GM11168 (cell line): Measurements from ENCODE around the gene NUAK1.

Source experiments
- in situ Hi-C: fragments of 300-500 bp; cut with MboI; formaldehyde crosslinking; loops from one replicate; pipeline ENCODE4 v1.12.0; 2022; ENCODE audit warnings: low sequenced_read_pairs; ENCODE audit not compliant: unreplicated experiment

The NUAK1 gene

DNA sequence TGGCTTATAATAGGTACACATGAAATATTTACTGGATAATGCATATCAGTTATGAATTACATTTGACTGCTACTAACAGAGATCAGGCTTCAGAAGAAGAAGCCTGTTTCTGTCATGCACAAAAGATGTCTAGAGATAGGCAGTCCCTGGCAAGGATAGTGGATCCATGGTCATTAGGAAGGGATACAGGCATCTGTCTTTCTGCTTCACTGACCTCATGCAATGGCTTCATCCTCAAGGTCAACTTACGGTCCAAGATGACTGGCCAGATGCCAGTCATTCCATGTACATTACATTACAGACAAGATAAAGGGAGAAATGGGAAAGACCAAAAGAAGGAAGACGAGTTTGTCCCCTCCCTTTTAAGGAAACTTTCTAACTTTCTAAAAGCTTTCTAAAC is 94.0 kb downstream of the NUAK1 start:
- in situ Hi-C loops, result no loop called here

DNA sequence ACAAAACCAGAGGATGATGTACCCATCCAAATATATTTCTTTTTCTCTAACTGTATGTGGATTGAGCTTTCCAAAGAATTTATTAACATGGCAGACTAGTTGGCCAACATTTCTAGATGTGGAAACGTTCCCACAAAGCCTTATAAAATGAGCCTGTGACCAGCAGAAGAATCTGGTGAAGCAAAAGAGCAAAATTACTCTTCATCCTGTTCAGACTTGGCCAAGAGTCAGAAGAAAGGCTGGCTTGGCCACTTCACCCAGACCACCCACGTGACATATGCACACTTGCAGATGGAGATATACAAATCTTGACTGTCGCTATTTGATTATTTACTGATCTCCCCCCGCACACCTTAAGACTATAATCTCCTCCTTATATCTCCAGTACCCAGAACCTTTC is 96.7 kb downstream of the NUAK1 start:
- in situ Hi-C loops, result no loop called here

DNA sequence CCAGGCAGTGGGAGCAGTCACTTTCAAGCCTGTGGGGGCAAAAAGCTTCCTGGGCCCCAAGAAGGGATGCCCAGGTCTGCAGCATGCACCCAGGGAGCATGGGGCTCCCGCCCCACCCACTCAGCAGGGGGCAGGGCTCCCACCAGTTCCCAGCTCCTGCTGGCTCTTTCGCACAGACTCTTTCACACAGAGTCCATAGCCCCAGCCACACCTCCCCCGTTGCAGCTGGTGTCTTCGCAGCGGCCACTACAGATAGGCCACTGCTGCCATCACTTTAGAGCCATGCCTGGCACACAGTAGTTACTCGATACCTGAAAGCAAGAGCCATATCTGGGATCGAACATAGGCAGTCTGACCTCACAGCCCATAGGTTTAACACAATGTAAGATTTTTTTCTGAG is 98.2 kb downstream of the NUAK1 start:
- in situ Hi-C loops, result no loop called here

DNA sequence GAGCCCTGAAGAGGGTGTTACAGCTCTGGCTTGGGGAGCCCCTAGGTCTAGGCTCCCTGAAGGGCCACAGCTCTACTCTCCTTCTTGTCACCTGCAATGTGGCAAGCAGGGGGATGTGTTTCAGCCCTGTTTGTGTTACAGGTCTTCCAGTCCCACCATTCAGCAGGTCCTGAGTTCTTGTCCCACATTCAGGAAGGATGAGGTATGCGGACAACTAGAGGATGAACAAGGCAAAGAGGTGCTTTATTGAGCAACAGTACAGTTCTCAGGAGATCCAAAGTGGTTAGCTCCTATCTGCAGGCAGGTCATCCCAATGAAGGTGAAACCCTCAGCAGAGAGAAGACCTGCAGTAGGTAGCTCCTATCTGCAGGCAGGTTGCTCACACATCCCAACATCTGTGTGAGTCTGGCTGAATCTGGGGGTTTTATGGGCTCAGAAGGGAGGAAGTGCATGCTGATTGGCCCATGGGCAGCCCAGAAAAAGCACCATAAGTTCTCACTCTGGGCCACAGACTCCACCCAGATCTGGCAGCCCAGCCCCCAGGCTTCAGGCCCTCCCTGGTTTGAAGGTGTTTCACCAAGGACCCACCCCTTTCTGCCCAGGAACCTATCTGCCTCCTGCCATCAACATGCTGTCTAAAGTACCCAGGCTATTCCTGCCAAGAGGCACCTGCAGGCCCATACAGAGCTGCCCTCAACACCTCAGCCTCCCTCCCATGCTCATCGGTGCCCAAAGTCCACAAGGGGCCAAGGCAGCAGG is 98.9 kb downstream of the NUAK1 start:
- in situ Hi-C loops, result no loop called here

DNA sequence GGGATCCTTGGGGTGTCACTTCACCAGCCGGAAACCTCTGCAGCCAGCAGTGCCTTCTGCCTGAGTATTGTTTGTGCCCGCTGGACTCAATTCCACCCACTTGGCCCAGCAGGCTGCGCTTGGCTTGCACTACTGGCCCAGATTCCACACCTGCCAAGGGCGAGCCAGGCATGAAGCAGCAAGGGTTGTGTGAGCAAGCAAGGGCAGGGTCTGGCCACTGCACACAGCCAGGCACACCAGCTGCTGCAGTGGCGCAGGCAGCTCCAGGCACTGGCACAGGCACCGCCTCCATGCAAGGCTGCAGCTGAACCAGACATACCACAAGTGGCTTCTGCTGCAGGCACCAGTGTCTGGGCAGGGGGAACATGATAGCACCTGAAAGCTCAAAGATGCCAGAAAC is 99.5 kb downstream of the NUAK1 start:
- in situ Hi-C loops, result no loop called here

DNA sequence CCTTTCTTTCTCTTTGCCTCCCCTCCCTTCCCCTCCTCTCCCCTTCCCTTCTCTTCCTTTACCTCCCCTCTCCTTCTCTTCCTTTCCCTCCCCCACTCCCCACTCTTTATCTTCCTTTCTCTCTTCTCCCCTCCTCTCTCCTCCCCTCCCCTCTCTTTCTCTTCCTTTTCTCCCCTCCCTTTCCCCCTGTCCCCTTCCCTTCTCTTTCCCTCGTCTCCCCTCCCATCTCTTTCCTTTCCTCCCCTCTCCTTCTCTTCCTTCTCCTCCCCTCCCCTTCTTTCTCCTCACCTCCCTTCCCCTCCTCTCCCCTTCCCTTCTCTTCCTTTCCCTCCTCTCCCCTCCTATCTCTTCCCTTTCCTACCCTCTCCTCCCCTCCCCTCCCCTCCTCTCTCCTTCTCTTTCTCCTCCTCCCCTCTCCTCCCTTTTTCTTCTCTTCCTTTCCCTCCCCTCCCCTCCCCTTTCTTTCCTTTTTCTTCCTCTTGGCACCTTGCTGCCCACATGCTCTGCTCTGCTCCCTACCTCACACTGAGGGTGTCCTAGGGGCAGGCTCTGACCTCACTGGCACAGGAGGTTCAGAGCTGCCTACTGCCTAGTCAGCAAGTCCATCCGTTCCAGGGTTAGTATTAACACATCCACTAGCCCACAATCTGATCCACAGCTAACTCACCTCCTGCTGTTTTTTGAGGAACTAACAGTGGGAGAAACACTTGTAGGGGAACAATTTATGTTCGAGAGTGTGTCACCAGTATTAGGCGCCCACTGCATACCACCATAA is 101.0 kb downstream of the NUAK1 start:
- in situ Hi-C loops, result no loop called here

DNA sequence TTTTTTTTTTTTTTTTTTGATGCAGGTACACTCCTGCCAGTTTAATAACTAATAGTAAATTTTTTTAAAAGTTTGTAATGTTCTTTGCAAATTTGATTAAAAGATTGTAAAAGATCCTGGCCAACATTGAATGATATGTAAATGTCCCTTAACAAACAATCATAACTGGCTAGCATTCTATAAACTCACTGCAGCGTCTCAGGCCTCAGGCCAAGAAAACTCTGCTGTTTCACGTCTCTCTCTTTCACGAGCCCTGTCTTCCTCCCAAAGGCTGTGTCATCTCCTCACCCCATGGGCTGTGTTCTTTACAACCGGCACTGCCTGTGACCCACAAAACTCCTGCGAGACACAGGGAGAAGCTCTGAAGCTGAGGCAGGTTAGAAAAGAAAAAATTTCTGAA is 103.3 kb downstream of the NUAK1 start:
- in situ Hi-C loops, result no loop called here

DNA sequence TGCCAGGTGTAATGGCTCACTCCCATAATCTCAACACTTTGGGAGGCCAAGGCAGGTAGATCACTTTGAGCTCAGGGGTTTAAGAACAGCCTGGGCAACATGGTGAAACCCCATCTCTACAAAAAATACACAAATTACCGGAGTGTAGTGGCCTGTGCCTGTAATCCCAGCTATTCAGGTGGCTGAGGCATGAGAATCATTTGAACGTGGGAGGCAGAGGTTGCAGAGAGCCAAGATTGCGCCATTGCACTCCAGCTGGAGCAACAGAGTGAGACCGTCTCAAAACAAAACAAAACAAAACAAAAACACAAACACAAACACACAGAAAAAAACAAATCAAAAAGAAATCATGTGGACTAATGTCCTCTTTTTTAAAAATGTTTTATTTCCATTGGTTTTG is 104.4 kb downstream of the NUAK1 start:
- in situ Hi-C loops, result no loop called here

DNA sequence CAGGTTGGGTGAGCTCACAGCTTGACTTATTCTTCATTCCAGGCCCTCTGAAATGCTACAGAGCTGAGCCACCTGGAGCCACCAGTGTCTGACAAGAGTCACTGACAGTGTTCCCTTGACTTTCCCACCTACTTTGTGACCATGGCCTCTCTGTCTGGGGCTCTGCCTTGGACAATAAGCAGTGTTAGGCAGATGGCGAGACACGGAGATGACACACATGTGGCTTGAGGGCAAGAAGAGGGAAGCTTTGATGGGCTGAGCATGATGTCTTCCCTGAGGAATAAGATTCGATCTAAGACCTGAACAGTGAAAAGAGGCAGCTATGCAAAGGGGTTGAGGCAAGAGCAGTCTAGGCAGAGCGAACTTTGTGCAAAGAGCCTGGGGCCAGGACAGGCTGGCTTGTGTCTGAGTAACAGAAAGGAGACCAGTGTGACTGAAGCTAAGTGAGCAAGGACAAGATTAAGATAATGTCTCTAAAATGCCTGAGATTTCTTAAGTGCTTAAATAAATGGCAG is 105.5 kb downstream of the NUAK1 start:
- in situ Hi-C loops, result no loop called here

DNA sequence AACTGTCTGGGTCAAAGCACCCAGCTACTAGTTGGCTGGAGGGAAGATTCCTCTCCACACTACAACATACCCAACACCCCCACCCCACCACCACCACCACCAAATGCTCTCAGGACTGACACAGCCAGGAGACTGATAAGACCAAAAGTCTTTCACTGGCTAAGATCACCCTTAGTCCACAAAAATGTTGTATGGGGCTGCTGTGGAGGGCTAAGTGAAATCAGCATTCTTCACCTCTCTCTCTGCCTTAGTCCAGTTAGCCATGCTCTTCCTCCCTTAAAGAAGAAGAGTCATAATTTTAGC is 106.2 kb downstream of the NUAK1 start:
- in situ Hi-C loops, result no loop called here

DNA sequence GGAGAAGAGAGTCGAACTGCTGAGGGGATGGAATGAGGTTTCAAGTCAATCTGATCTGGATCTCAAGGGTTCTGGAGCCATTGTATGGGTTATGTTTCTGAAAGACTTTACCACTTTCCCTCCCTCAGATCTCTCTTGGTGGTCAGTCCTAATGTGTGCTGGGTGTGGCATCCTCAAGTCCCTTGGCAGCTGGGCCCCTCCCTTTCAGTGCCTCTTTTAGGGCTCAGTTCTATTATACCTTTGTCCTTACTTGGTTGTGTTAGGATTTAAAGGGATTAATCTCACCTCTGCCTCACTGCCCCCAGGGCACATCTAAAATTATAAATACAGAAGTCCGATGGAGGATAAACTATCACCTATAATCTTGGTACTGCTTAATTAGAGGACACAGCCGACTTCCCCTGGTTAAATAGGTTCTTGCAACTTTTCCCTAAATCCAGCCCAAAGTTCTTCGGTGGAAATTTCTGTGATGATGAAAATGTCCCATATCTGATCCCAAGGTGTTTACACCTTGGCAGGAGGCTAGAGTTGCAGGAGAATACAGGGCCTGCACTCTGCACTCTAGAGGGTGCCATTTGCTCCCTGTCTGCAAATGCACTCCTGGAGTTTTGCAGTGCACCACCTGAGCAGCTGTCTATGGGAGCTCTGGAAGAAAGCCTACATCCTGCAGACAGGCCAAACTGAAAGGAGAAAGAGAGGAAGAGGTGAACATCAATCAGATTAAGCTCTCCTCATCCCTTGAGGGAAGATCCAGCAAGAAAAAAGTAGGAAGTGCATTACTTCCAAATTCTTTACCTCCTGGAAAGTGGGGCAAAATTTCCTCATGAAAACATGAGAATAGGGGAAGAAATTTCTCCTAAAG is 106.8 kb downstream of the NUAK1 start:
- in situ Hi-C loops, result no loop called here

DNA sequence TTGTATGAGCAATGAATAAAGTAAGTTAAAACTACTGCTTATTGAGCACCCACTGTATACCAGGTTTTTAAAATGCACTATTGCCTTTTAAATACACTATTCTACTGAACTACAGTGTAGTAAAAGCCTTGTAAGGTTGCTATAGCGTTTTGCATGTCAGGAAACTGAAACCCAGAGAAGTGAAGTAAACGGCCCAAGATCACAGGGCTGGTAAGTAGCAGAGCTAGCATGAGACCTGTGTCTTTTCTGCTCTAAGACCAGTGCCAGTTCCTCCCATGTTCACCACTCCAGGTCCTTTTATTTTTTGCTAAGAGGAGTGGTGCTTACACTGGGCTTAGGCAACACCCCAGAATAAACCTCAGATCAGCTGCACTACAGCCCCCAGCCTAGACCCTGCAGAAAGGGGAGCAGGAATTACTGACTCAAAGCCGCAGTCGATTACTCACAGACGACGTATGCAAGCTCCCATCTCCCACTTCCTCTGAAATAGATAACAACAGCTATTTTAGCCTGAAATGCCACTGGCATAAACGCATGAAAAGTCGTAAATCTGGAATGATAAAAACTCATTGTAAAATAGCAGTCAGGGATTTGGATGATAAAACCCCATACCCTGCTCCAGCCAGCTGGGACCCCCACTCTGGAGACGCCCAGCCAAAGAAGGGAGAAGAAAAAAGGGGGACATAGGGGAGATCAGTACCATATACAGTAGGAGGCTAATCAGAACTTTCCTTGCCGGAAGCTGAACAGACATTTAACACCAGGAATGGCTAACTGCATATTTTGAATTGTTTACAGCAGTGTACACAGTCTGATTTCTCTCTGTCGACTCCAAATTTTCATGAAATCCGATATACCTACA is 108.3 kb downstream of the NUAK1 start:
- in situ Hi-C loops, result no loop called here

DNA sequence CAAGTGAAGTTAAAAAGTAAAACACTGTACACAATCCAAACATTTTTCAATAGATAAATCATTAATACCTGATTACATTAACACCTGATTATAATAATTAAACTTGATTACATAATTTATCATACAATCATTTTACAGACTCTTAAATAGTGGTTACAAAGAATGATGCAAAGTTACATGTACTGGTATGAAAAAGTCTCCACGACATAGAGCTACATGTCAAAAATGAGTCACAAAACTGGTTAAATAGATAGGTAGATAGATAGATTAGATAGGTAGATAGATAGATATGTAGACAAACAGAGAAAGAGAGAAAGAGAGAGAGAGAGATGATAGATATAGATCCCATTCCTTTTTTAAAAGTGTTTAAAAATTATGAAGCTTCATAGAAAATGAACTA is 109.2 kb downstream of the NUAK1 start:
- in situ Hi-C loops, result no loop called here

DNA sequence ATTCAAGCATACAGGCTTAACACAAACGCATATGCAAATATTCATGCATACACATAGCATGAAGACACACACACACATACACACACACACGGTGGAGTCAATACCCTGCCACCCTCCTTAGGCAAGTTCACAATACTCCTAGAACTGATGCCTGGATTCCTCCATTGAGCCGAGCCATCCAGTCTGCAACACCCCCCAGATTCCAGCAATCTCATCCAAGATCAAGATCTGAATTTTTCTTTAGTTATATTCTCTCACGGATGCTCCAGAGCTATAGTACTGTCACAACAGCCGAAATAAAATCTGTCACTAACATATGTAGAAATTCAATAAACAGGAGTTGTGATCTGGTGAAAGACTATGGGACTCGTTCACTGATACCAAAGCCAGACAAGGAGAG is 110.8 kb downstream of the NUAK1 start:
- in situ Hi-C loops, result no loop called here

DNA sequence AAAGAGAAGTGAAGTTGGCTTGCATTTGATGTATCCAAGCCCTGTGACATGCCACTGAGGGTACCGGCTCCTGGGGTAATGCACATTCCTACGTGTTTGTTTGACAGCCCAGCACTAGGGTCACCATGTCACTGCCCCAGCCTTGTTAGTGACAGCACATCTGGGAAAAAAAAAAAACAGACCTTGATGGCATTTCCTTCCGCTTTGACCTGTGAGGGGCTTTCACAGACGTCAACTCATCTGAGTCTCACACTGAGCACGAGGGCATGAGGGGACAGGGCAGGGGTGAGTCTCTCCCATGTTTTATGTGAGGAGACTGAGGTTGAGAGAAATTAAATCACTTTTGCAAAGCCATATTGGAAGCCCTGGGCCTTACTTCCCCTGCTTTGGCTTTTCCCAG is 111.5 kb downstream of the NUAK1 start:
- in situ Hi-C loops, result no loop called here

DNA sequence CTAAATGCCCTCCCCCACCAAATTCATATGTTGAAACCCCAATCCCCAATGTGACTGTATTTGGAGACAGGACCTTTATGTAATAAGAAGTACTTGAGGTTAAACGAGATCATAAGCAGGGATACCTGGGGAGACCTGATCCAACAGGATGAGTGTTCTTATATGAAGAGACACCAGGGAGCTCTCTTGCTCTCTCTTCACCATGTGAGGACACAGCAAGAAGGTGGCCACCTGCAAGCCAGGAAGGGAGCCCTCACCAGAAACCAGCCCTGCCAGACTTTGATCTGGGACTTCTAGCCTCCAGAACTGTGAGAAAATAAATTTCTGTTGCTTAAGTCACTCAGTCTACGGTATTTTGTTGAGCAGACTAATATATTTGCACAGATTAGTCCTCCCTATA is 113.6 kb downstream of the NUAK1 start:
- in situ Hi-C loops, result no loop called here

DNA sequence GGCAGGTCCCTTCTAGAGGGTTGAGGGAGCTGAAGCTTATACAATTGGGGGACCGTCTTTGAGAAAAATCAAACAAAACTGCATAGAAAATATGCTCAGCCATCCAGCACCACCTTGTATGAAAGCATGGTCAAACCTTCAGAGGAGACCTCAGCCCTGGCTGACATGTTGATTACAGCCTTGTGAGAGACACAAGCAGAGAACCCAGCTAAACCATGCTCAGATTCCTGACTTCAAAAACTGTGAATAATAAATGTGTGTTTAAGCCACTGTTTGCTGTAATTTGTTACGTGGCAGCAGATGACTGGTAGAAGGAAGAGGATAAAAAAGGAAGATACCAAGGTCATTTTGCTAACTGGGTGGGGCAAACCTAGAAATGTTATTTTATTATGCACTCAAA is 115.7 kb downstream of the NUAK1 start:
- in situ Hi-C loops, result no loop called here

DNA sequence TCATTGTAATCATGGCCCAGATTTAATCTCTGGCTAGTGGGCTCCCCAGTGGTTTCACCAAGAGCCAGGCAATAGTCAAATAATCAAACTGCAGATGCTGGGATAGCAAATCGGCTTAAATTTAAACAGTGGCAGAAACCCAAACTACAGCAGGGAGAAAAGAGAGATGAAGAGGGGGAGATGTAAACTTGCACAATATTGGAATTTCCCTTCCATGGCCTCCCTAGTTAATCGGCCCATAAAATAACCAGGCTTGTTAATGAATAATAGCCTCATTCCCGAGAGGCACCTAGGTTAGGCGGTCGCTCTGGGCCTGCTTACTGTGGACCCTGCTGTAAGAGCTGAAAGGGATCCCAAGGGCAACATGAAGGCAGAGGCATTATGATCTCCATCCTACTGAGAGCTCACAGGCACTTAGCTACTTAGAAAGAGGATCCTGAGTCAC is 116.2 kb downstream of the NUAK1 start:
- in situ Hi-C loops, result no loop called here

DNA sequence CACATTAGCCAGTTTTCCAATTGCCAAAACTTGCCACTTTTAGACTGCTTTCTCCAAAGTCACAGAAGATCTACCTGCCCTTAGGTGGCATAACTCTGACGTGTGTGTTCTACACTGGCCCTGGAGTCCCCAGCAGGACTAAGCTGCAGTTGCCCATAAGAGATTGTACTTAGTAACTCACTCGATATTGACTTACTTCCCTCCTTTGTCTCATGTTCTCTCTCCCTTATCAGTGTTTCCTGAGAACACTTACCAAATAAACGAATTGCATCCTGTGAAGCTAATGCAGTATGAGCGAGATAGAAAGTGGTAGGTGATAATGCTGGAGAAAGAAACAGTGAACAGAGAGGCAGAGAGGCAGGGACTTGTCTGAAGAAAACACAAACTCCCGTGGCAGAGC is 117.2 kb downstream of the NUAK1 start:
- in situ Hi-C loops, result no loop called here

DNA sequence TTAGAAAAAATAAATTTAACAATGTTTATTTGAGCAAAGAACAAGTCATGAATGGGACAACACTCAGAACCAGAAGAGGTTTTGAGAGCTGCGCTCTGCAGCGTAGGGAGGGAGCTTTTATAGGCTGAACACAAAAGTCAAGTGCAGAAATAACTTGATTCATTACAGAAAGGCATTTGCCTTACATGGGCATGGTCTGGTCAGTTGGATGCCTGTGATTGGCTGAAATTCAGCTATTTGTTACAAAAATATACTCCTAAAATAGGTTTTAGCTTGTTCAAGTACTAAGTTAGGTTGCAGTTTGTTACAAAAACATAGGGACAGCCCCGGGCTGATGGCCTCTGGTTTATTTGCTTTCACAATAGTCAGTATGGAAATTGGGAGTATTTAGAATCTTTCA is 118.0 kb downstream of the NUAK1 start:
- in situ Hi-C loops, result no loop called here
